CD1c-positive myeloid dendritic cell (primary cell): ENCODE data around the gene TMEM62.

Experiments
- DNase-seq: peaks from one replicate; pipeline ENCODE4 v3.0.0-alpha.2; 2016; ENCODE audit errors: extremely low spot score

The TMEM62 gene

GRCh38 chr15:43133430-43134156, at the start of gene TMEM62:
Gene TMEM62, plus strand, starts transcription at chr15:43133586. Its CDS starts 217 bp downstream, at chr15:43133803.
- peak; percentile 94 for DNase-seq

- no peak for DNase-seq
These were observed 47.5 kb upstream of the TMEM62 start for GRCh38 chr15:43085921-43086320.

GRCh38 chr15:43086551-43086950, 46.8 kb upstream of the TMEM62 start:
- no peak for DNase-seq

GRCh38 chr15:43091859-43092258, 41.5 kb upstream of the TMEM62 start:
- no peak for DNase-seq

- peak; percentile 35 for DNase-seq
These were observed 40.4 kb upstream of the TMEM62 start for GRCh38 chr15:43093026-43093425.

GRCh38 chr15:43094416-43095030, 38.9 kb upstream of the TMEM62 start:
- no peak for DNase-seq

- DNase-seq = no peak
These were observed 38.1 kb upstream of the TMEM62 start for GRCh38 chr15:43095243-43095642.

GRCh38 chr15:43095708-43096347, 37.6 kb upstream of the TMEM62 start:
- no peak for DNase-seq

GRCh38 chr15:43096411-43096810, 37.0 kb upstream of the TMEM62 start:
- DNase-seq = no peak

GRCh38 chr15:43099105-43099845, 34.1 kb upstream of the TMEM62 start:
- no peak for DNase-seq

GRCh38 chr15:43100971-43101370, 32.4 kb upstream of the TMEM62 start:
- DNase-seq = no peak

GRCh38 chr15:43102187-43102586, 31.2 kb upstream of the TMEM62 start:
- no peak for DNase-seq

- no peak for DNase-seq
These were observed 29.5 kb upstream of the TMEM62 start for GRCh38 chr15:43103907-43104306.

GRCh38 chr15:43104426-43104825, 29.0 kb upstream of the TMEM62 start:
- no peak for DNase-seq

GRCh38 chr15:43105077-43105736, 28.2 kb upstream of the TMEM62 start:
- DNase-seq = no peak

- DNase-seq = peak; percentile 92
These were observed 27.5 kb upstream of the TMEM62 start, which contains the start of gene UBR1 for GRCh38 chr15:43105778-43106485. Gene UBR1, minus strand, starts transcription at chr15:43106038. Its CDS starts 16 bp downstream, at chr15:43106022.

- no peak for DNase-seq
These were observed 26.9 kb upstream of the TMEM62 start for GRCh38 chr15:43106486-43106829.

- DNase-seq = peak; percentile 30
These were observed 25.6 kb upstream of the TMEM62 start for GRCh38 chr15:43107751-43108150.

- DNase-seq = no peak
These were observed 22.0 kb upstream of the TMEM62 start for GRCh38 chr15:43111354-43111753.

GRCh38 chr15:43118286-43118685, 15.1 kb upstream of the TMEM62 start:
- no peak for DNase-seq

GRCh38 chr15:43118829-43119228, 14.6 kb upstream of the TMEM62 start:
- no peak for DNase-seq
